ENCODE results near the gene SELENOO. TPM values are rescaled to one million over a fixed set of nuclear protein-coding genes. Genes with fewer than 3 reads are reported as not detected.

Gene SELENOO
- total RNA-seq, 4 donors from 2014 or later = 48.7 to 101 (median 74.0) TPM

GRCh38 chr22:50216055-50216683, 15.4 kb downstream of the SELENOO start:
- Histone ChIP-seq H3K27me3 (no peaks in the 10 kb centered on the region), H3K9me3 (no peaks in the 10 kb centered on the region), H3K27ac (no peak overlapping the region), H3K4me3 (no peak overlapping the region), H3K4me1 (peaks cover 0 to 6% (median 0%) of the 10 kb centered on the region in 4 donors), H3K36me3 (peaks cover 0 to 84% (median 0%) of the 10 kb centered on the region in 3 donors)
- DNase-seq = no peak
- TF ChIP-seq CTCF (IDR thresholded peaks at IDR 0.05) (no peak), POLR2A (IDR thresholded peaks at IDR 0.05) (no peak)

DNA sequence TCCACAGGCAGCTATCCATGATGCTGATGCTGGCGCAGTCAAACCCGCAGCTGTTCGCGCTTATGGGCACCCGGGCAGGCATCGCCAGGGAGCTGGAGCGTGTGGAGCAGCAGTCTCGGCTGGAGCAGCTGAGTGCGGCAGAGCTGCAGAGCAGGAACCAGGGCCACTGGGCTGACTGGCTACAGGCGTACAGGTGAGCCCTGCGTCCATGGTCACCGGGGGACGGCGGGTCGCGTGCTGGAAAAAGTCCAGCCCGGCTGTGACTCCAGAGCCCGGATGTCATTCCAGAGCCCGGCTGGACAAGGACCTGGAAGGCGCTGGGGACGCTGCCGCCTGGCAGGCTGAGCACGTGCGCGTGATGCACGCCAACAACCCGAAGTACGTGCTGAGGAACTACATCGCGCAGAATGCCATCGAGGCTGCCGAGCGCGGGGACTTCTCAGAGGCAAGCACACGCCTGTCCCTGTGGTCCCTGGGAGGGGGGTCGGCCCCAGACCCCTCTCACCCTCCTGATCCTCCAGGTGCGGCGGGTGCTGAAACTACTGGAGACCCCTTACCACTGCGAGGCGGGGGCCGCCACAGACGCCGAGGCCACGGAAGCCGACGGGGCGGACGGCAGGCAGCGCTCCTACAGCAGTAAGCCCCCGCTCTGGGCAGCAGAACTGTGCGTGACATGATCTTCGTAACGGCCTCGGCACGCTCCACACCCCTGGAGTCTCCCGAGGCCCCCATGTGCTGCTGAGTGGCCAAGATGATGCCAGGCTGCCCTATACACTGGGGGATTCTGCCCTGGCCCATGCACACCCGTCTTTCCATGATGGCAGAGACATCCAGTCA, 16.1 kb downstream of the SELENOO start:
- TF ChIP-seq POLR2A (IDR thresholded peaks at IDR 0.05) (no peak), CTCF (IDR thresholded peaks at IDR 0.05) (no peak)
- no peak overlapping the region for H3K4me3 ChIP-seq
- no peak for DNase-seq
- no peaks in the 10 kb centered on the region for H3K27me3 ChIP-seq
- H3K27ac ChIP-seq = no peak overlapping the region
- no peaks in the 10 kb centered on the region for H3K9me3 ChIP-seq
- H3K36me3 ChIP-seq = peaks cover 0 to 88% (median 0%) of the 10 kb centered on the region in 3 donors
- peaks cover 0 to 6% (median 0%) of the 10 kb centered on the region in 4 donors for H3K4me1 ChIP-seq

DNA sequence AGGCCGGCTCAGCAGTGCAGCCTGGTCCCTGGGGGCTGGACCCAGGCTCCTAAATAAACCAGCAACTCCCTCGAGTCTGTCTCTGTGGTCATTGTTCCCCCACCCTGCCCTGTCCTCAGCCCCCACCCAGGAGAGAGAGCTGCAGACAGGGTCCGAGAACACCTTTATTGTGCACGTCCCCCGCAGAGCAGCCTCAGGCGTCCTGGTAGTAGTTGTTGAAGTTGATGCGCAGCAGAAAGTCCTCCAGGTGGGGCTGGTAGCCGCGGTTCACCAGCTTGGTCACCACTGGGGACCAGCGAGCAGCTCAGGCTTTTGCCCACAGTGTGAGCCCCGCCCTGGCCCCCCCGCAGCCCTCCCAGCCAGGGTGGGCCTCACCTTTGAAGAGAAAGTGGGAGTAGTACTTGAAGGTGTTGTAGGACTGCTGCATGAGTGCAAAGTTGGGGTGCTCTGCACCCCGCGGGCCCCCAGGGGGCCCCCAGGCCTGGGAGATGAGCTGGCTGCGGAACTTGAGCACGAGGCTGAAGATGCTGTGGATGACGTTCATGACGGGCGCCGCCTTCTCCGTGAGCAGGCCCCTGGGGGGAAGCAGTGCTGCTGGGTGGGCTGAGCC, 16.8 kb downstream of the SELENOO start:
- no peak for DNase-seq
- H3K4me3 ChIP-seq = no peak overlapping the region
- H3K9me3 ChIP-seq = no peaks in the 10 kb centered on the region
- H3K27ac ChIP-seq = no peak overlapping the region
- peaks cover 0 to 88% (median 0%) of the 10 kb centered on the region in 3 donors for H3K36me3 ChIP-seq
- TF ChIP-seq CTCF (IDR thresholded peaks at IDR 0.05) (no peak), POLR2A (IDR thresholded peaks at IDR 0.05) (no peak)
- H3K4me1 ChIP-seq = peaks cover 0 to 6% (median 0%) of the 10 kb centered on the region in 4 donors
- no peaks in the 10 kb centered on the region for H3K27me3 ChIP-seq

GRCh38 chr22:50218153-50218995, 17.6 kb downstream of the SELENOO start:
- H3K27me3 ChIP-seq = no peaks in the 10 kb centered on the region
- no peak overlapping the region for H3K4me3 ChIP-seq
- no peaks in the 10 kb centered on the region for H3K9me3 ChIP-seq
- no peak for TF ChIP-seq CTCF (IDR thresholded peaks at IDR 0.05)
- no peak for TF ChIP-seq POLR2A (IDR thresholded peaks at IDR 0.05)
- H3K4me1 ChIP-seq = peaks cover 0 to 6% (median 0%) of the 10 kb centered on the region in 4 donors
- H3K27ac ChIP-seq = no peak overlapping the region
- H3K36me3 ChIP-seq = peaks cover 0 to 89% (median 0%) of the 10 kb centered on the region in 3 donors
- DNase-seq = no peak

Measured in Peyer's patch (tissue), 4 donors.